Gastrocnemius medialis (tissue), 4 donors: Measurements from ENCODE around the gene LRP5. TPM values are rescaled to one million over a fixed set of nuclear protein-coding genes. Genes with fewer than 3 reads are reported as not detected.
A peak's percentile ranks its signal among the peaks of the same experiment; 100 is the strongest.

Source experiments
- ATAC-seq, 2 donors: fragments of 150-250 bp; one replicate each; pipeline ENCODE4 v1.9.1; 2016
- DNase-seq, 2 donors: peaks; one replicate each; pipeline ENCODE4 v3.0.0-alpha.2; 2019
- H3K27ac ChIP-seq, 4 donors: fragments of 200-600 bp; sonication (generic); 1 replicate in 1 of 4; 2 replicates in 3 of 4; pipeline ENCODE4 v1.5.1; 2016 to 2018; ENCODE audit warnings: mild to moderate bottlenecking in 2 of 4, moderate library complexity in 1 of 4
- H3K27me3 ChIP-seq, 3 donors: fragments of 200-600 bp; sonication (generic) in 2 of 3; 1 replicate in 1 of 3; 2 replicates in 2 of 3; pipeline versions ENCODE4 v1.5.1 to v1.6.0; 2016 to 2019; ENCODE audit warnings: mild to moderate bottlenecking in 1 of 3, moderate library complexity in 1 of 3
- H3K36me3 ChIP-seq, 2 donors: fragments of 200-600 bp; sonication (generic) in 1 of 2; one replicate each; pipeline ENCODE4 v1.5.1; 2017 to 2018
- H3K4me1 ChIP-seq, 2 donors: fragments of 200-600 bp; sonication (generic) in 1 of 2; one replicate each; pipeline ENCODE4 v1.5.1; 2016 to 2017; ENCODE audit warnings: mild to moderate bottlenecking in 2 of 2
- H3K4me3 ChIP-seq, 4 donors: fragments of 200-600 bp; sonication (generic) in 3 of 4; 1 replicate in 1 of 4; 2 replicates in 3 of 4; pipeline ENCODE4 v1.5.1; 2016 to 2019; ENCODE audit warnings: mild to moderate bottlenecking in 2 of 4
- H3K9me3 ChIP-seq, 3 donors: fragments of 200-600 bp; sonication (generic) in 2 of 3; 1 replicate in 1 of 3; 2 replicates in 2 of 3; pipeline ENCODE4 v1.5.1; 2016 to 2019
- POLR2A ChIP-seq, 2 donors: fragments of 450-650 bp; IDR thresholded peaks; one replicate each; pipeline ENCODE4 v1.6.1; 2017; ENCODE audit warnings: antibody characterized with exemption in 2 of 2, mild to moderate bottlenecking in 2 of 2, moderate library complexity in 2 of 2
- in situ Hi-C, 4 donors: fragments of 200-750 bp; cut with MboI; loops; one replicate each; pipeline versions ENCODE4 v1.15.0 to v1.8.0; 2017; ENCODE audit warnings: low sequenced_read_pairs in 4 of 4
- intact Hi-C: fragments of 100-400 bp; cut with DNase I; formaldehyde crosslinking; loops from one replicate; pipeline ENCODE4 v1.15.1; 2023; ENCODE audit warnings: low total_unique reads
- total RNA-seq, 4 donors: library from RNA; depleted of rRNA; stranded (reverse); fragments of >200 nt; gene quantifications; one replicate each; pipeline versions ENCODE4 v1.1.0 to v1.2.3, GENCODE V29; 2016
- TF ChIP-seq, protein P1 (sequence below), 5 experiments: fragments of 450-650 bp in 3 of 5; fragments of 200-600 bp in 2 of 5; sonication (generic) in 2 of 5; IDR thresholded peaks in 4 of 5; conservative IDR thresholded peaks in 1 of 5; 1 replicate in 4 of 5; 2 replicates in 1 of 5; pipeline ENCODE4 v1.5.1; 2016 to 2019; ENCODE audit warnings: antibody characterized with exemption in 5 of 5, mild to moderate bottlenecking in 3 of 5, moderate library complexity in 3 of 5

LRP5 gene
- total RNA-seq, 4 donors from 2014 or later, result 3.7 to 12.3 (median 8.1) TPM

- Histone ChIP-seq H3K27me3 (no peaks in the 10 kb centered on the region), H3K27ac (peak overlapping the region; percentile 19 to 56 (median 36)), H3K4me1 (peaks cover 91 to 99% of the 10 kb centered on the region in 2 donors), H3K4me3 (no peak overlapping the region), H3K9me3 (no peaks in the 10 kb centered on the region), H3K36me3 (no peaks in the 10 kb centered on the region)
- in situ Hi-C loops (loop anchor here (10.0 to 25.0 kb wide), 3 partner anchors 106 to 126 kb away; no protein-coding TSS in a partner anchor), intact Hi-C loops (loop anchor here (10.0 kb wide), 1 partner anchor 366 kb away; no protein-coding TSS in a partner anchor)
- ATAC-seq, result no peak
- DNase-seq, result no peak
- TF ChIP-seq, protein P1, sequence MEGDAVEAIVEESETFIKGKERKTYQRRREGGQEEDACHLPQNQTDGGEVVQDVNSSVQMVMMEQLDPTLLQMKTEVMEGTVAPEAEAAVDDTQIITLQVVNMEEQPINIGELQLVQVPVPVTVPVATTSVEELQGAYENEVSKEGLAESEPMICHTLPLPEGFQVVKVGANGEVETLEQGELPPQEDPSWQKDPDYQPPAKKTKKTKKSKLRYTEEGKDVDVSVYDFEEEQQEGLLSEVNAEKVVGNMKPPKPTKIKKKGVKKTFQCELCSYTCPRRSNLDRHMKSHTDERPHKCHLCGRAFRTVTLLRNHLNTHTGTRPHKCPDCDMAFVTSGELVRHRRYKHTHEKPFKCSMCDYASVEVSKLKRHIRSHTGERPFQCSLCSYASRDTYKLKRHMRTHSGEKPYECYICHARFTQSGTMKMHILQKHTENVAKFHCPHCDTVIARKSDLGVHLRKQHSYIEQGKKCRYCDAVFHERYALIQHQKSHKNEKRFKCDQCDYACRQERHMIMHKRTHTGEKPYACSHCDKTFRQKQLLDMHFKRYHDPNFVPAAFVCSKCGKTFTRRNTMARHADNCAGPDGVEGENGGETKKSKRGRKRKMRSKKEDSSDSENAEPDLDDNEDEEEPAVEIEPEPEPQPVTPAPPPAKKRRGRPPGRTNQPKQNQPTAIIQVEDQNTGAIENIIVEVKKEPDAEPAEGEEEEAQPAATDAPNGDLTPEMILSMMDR (IDR thresholded peaks at IDR 0.05 in 4 of 5, conservative IDR thresholded peaks at IDR 0.05 in 1 of 5), result no peak
- no peak for TF ChIP-seq POLR2A (IDR thresholded peaks at IDR 0.05)
These were observed 155.9 kb downstream of the LRP5 start for GRCh38 chr11:68468217-68468828.

DNA sequence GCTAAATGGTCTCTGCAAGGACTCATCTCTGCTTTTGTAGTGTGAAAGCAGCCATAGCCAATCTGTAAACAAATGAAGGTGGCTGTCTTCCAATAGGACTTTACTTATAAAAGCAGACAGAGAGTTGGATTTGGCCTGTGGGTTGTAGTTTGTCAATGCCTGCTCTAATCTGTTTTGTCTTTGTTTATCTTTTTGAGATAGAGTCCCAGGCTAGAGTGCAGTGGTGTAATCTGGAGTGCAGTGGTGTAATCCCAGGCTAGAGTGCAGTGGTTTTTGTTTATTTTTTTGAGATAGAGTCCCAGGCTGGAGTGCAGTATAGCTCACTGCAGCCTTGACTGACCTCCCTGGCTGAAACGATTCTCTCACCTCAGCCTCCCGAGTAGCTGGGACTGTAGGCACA is 156.7 kb downstream of the LRP5 start:
- intact Hi-C loops, result loop anchor here (10.0 kb wide), 1 partner anchor 366 kb away; no protein-coding TSS in a partner anchor
- H3K36me3 ChIP-seq, result no peaks in the 10 kb centered on the region
- DNase-seq, result no peak
- in situ Hi-C loops, result loop anchor here (10.0 to 25.0 kb wide), 3 partner anchors 106 to 126 kb away; no protein-coding TSS in a partner anchor
- ATAC-seq, result no peak
- peak overlapping the region in 2 of 4 donors; percentile 0 to 6 for H3K4me3 ChIP-seq
- H3K27ac ChIP-seq, result peak overlapping the region; percentile 4 to 47 (median 34)
- TF ChIP-seq POLR2A (IDR thresholded peaks at IDR 0.05), result no peak
- TF ChIP-seq, protein P1 (IDR thresholded peaks at IDR 0.05 in 4 of 5, conservative IDR thresholded peaks at IDR 0.05 in 1 of 5), result no peak
- H3K9me3 ChIP-seq, result no peaks in the 10 kb centered on the region
- H3K27me3 ChIP-seq, result no peaks in the 10 kb centered on the region
- peaks cover 84 to 92% of the 10 kb centered on the region in 2 donors for H3K4me1 ChIP-seq

GRCh38 chr11:68469642-68470041 is 157.3 kb downstream of the LRP5 start:
- H3K27ac ChIP-seq, result peak overlapping the region; percentile 4 to 47 (median 34)
- H3K4me3 ChIP-seq, result no peak overlapping the region
- TF ChIP-seq, protein P1 (IDR thresholded peaks at IDR 0.05 in 4 of 5, conservative IDR thresholded peaks at IDR 0.05 in 1 of 5), result no peak
- no peak for TF ChIP-seq POLR2A (IDR thresholded peaks at IDR 0.05)
- H3K27me3 ChIP-seq, result no peaks in the 10 kb centered on the region
- H3K9me3 ChIP-seq, result no peaks in the 10 kb centered on the region
- in situ Hi-C loops, result loop anchor here (10.0 to 25.0 kb wide), 3 partner anchors 105 to 125 kb away; no protein-coding TSS in a partner anchor
- no peaks in the 10 kb centered on the region for H3K36me3 ChIP-seq
- no peak for DNase-seq
- ATAC-seq, result no peak
- intact Hi-C loops, result loop anchor here (10.0 kb wide), 1 partner anchor 365 kb away; no protein-coding TSS in a partner anchor
- peaks cover 79 to 87% of the 10 kb centered on the region in 2 donors for H3K4me1 ChIP-seq

- H3K27ac ChIP-seq, result peak overlapping the region; percentile 4 to 47 (median 34)
- H3K4me3 ChIP-seq, result no peak overlapping the region
- intact Hi-C loops, result no loop called here
- TF ChIP-seq POLR2A (IDR thresholded peaks at IDR 0.05), result no peak
- TF ChIP-seq, protein P1 (IDR thresholded peaks at IDR 0.05 in 4 of 5, conservative IDR thresholded peaks at IDR 0.05 in 1 of 5), result no peak
- DNase-seq, result no peak
- no peaks in the 10 kb centered on the region for H3K9me3 ChIP-seq
- peaks cover 72 to 80% of the 10 kb centered on the region in 2 donors for H3K4me1 ChIP-seq
- in situ Hi-C loops, result loop anchor here in 2 of 4 donors (25.0 kb wide), 1 partner anchor 117 kb away; no protein-coding TSS in a partner anchor
- H3K36me3 ChIP-seq, result no peaks in the 10 kb centered on the region
- H3K27me3 ChIP-seq, result no peaks in the 10 kb centered on the region
- ATAC-seq, result peak in 1 of 2 donors; percentile 28
These were observed 158.0 kb downstream of the LRP5 start for GRCh38 chr11:68470304-68470811.
